ENCODE measurements around the gene MKX.

The MKX gene

DNA sequence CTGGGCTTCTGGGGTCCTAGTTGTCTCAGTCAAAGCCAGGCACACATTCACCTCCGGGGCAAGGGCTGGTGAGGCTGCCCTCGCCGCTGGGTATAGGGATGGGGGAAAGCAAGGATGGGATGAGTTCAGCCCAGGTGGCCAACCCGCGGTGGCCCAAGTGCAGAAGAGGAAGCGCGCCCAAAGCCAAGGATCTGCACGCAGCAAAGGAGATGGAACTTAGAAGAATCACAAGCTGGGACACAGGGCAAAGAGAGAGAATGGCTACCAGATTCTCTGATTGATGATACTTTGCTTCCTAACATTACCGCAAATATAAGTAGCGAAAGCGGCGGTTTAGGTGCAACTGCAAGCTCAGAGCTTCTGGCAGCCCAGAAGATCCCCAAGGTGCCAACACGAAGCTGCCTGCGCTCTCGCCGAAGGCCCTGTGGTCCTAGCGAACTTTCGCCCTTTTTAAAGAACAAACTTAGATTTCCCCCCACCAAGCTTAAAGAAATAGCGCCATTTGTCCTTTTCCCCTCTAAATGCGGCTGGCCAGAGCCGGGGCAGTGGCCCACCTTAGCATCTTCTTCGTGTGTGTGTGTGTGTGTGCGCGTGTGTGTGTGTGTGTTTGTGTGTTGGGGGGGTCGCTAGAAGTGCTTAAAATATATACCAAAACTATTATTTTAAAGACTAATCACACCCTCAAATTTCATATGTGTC is 927 bp upstream of the MKX start:
- Mint-ChIP-seq H3K27ac (no peak overlapping the region), H3K36me3 (ENCODE audit: low read depth) (no peaks in the 10 kb centered on the region)

GRCh38 chr10:27744802-27745731 is 552 bp downstream of the MKX start:
- Mint-ChIP-seq H3K4me1 (ENCODE audit: low read depth) (peaks cover 38% of the 10 kb centered on the region), H3K27me3 (peaks cover 68% of the 10 kb centered on the region), H3K9me3 (no peaks in the 10 kb centered on the region), H3K27ac (no peak overlapping the region), H3K4me3 (peak overlapping the region; percentile 73), H3K36me3 (ENCODE audit: low read depth) (no peaks in the 10 kb centered on the region)

More for the DNA sequence above, 927 bp upstream of the MKX start:
- peaks cover 64% of the 10 kb centered on the region for H3K27me3 Mint-ChIP-seq
- H3K4me1 Mint-ChIP-seq (ENCODE audit: low read depth) = peaks cover 36% of the 10 kb centered on the region
- peak overlapping the region; percentile 69 for H3K4me3 Mint-ChIP-seq
- no peaks in the 10 kb centered on the region for H3K9me3 Mint-ChIP-seq

DNA sequence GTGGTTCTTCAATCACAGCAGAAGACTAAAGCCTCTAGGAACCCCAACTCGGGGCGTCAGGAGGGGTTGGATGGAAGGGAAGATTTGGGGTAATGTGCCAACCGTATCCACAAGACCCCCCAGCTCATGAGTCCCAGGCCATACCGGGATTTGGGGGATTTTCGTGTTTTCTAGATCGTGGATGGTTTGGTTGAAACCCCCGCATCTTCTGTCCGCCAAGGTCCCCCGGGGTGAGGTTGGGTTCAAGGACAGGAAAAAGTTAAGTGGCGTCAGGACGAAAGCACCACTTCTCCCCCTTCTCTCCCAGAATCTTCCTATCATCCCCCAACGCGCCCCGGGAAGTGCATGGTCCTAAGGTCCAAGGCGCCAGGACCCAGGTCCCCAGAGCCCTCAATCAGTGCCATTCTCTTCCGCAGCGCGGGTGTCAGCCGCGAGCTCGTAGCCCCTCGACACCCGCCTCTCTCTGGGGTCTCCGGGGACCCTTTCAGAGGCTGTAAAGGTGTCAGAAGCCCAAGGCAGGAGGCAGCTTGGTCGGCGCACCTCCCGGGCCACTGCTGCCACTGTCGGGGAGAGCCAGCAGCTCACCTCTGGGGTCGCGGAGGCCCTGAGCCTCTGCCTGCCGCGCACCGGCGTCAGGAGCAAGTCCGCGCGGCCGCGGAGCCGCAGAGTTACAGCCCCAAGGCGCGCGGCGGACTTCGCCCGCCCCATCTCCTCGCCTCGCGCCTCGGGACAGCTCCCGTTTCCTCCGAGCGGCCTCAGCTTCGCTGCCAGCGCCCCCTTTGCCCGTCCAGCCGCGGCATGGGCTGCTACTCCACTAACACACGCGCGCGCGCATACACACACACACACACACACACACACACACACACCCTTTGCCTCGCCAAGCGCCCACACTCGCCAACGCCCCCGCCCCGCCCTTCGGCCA is 1.5 kb downstream of the MKX start:
- H3K27ac Mint-ChIP-seq = peak overlapping the region; percentile 70
- no peaks in the 10 kb centered on the region for H3K9me3 Mint-ChIP-seq
- peak overlapping the region; percentile 73 for H3K4me3 Mint-ChIP-seq
- peaks cover 67% of the 10 kb centered on the region for H3K27me3 Mint-ChIP-seq
- no peaks in the 10 kb centered on the region for H3K36me3 Mint-ChIP-seq (ENCODE audit: low read depth)
- peaks cover 38% of the 10 kb centered on the region for H3K4me1 Mint-ChIP-seq (ENCODE audit: low read depth)

DNA sequence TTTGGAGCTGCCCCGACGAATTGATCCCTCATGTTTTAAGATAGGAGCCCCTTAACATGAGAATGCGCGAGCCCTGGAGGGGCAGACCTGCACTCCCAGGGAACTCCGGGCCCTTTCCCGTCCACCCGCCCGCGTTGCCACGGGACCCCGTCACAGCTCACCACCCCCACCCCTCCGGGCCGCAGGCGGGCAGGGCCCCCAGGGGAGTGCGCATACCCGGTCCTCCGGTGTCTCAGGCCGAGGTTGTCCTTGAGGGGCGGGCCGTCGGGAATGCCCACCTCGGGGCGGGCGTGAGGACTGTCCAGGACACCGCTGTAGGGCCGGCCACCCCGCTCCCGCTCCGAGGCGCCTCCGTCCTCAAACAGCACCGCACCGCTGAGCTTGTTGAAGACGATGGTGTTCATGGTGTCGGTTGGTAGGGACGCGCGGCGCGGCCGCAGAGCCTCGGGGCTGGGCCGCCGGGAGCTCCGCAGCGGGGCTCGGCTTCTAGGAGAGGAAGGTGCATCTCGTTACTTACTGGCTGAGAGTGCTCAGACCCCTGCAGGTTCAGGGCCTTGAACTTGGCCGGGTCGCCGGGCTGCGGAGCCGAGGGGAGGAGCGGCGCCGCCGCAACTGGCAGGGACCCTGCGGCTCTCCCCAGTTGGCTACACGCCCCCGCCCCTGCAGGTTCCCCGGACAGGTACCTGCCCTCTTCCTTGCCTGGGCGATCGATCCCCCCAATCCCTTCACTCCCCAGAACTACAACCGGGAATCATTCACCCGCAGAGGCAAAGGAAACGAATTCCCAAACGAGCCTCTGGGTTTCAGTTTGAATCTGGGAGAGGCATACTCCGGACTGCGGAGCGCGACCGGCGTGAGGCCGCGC is 2.4 kb downstream of the MKX start:
- Mint-ChIP-seq H3K27ac (peak overlapping the region; percentile 70), H3K36me3 (ENCODE audit: low read depth) (no peaks in the 10 kb centered on the region), H3K4me3 (peak overlapping the region; percentile 73), H3K4me1 (ENCODE audit: low read depth) (peaks cover 38% of the 10 kb centered on the region), H3K9me3 (no peaks in the 10 kb centered on the region), H3K27me3 (peaks cover 66% of the 10 kb centered on the region)

- Mint-ChIP-seq H3K27me3 (peaks cover 68% of the 10 kb centered on the region), H3K4me3 (peak overlapping the region; percentile 73), H3K27ac (peak overlapping the region; percentile 49), H3K4me1 (ENCODE audit: low read depth) (peaks cover 38% of the 10 kb centered on the region), H3K36me3 (ENCODE audit: low read depth) (no peaks in the 10 kb centered on the region), H3K9me3 (no peaks in the 10 kb centered on the region)
These were observed 3.2 kb downstream of the MKX start for GRCh38 chr10:27742195-27743011.

GRCh38 chr10:27741173-27742091 is 4.2 kb downstream of the MKX start:
- Mint-ChIP-seq H3K27me3 (peaks cover 67% of the 10 kb centered on the region), H3K36me3 (ENCODE audit: low read depth) (no peaks in the 10 kb centered on the region), H3K4me1 (ENCODE audit: low read depth) (peaks cover 31% of the 10 kb centered on the region), H3K27ac (no peak overlapping the region), H3K9me3 (no peaks in the 10 kb centered on the region), H3K4me3 (peak overlapping the region; percentile 65)

DNA sequence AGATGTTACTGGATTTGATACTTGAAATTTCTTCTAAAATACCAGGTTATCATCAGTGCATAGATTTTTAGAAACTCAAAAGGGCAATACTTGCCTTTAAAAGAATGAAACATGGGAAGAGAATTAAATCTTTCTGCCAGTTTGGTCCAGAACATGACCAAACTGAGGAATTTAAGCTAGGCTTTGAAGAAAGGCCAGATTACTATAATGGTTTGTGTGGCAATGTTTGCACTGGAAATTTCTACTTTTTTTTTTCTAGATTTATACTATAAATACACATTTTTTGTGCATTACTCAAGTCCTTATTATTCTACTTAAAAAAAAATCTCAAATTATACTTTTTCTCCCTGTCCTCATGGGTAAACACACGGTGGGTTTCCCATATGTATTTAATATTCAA is 9.2 kb downstream of the MKX start:
- peaks cover under 1% of the 10 kb centered on the region for H3K4me1 Mint-ChIP-seq (ENCODE audit: low read depth)
- H3K27ac Mint-ChIP-seq = no peak overlapping the region
- no peaks in the 10 kb centered on the region for H3K36me3 Mint-ChIP-seq (ENCODE audit: low read depth)
- H3K9me3 Mint-ChIP-seq = no peaks in the 10 kb centered on the region
- H3K4me3 Mint-ChIP-seq = no peak overlapping the region
- peaks cover 61% of the 10 kb centered on the region for H3K27me3 Mint-ChIP-seq

DNA sequence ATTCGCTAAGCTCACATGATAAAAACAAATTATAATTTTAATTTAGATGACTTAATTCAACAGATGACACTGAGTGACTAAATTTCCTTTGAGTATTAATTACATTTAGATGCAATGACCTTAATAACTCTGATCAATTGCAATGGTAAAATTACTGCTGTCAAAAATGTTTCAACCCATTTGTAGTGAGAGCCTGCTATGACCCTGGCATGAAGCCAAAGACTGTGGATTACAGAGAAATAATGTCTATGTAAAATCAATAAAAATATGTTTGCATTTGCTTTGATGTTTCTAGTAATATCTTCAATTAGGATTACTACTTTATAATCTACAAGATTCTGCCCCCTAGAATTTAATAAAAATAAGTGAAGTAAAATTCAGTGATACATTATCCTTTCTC is 15.6 kb downstream of the MKX start:
- Mint-ChIP-seq H3K4me1 (ENCODE audit: low read depth) (no peaks in the 10 kb centered on the region), H3K4me3 (no peak overlapping the region), H3K27me3 (peaks cover 36% of the 10 kb centered on the region), H3K9me3 (no peaks in the 10 kb centered on the region), H3K36me3 (ENCODE audit: low read depth) (no peaks in the 10 kb centered on the region), H3K27ac (no peak overlapping the region)

DNA sequence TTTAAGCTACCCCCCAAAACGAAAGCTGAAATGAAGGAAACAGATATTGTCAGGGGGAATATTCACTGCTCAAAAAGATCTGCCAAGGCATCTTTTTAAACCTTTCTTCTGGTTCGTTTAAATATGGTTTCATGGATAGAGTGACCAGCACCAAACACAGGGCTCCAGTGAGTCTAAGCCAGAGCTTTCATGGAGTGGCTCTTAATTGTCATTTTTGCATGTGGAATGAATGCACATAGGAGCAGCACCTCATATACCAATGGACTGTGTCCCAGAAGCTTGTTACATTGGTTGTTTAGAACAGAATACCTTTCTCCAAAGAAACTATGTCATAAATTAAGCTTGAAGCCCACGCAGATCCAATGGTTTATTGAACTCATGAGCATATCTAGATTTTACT is 17.3 kb downstream of the MKX start:
- Mint-ChIP-seq H3K27ac (no peak overlapping the region), H3K36me3 (ENCODE audit: low read depth) (no peaks in the 10 kb centered on the region), H3K27me3 (peaks cover 37% of the 10 kb centered on the region), H3K4me3 (no peak overlapping the region), H3K4me1 (ENCODE audit: low read depth) (peaks cover 3% of the 10 kb centered on the region), H3K9me3 (no peaks in the 10 kb centered on the region)

GRCh38 chr10:27724287-27724686 is 21.3 kb downstream of the MKX start:
- Mint-ChIP-seq H3K27ac (no peak overlapping the region), H3K27me3 (peaks cover 50% of the 10 kb centered on the region), H3K9me3 (no peaks in the 10 kb centered on the region), H3K4me3 (no peak overlapping the region), H3K4me1 (ENCODE audit: low read depth) (peaks cover 3% of the 10 kb centered on the region), H3K36me3 (ENCODE audit: low read depth) (no peaks in the 10 kb centered on the region)

GRCh38 chr10:27723436-27723835 is 22.2 kb downstream of the MKX start:
- Mint-ChIP-seq H3K4me1 (ENCODE audit: low read depth) (peaks cover 3% of the 10 kb centered on the region), H3K27me3 (peaks cover 52% of the 10 kb centered on the region), H3K4me3 (no peak overlapping the region), H3K36me3 (ENCODE audit: low read depth) (no peaks in the 10 kb centered on the region), H3K9me3 (no peaks in the 10 kb centered on the region), H3K27ac (no peak overlapping the region)

DNA sequence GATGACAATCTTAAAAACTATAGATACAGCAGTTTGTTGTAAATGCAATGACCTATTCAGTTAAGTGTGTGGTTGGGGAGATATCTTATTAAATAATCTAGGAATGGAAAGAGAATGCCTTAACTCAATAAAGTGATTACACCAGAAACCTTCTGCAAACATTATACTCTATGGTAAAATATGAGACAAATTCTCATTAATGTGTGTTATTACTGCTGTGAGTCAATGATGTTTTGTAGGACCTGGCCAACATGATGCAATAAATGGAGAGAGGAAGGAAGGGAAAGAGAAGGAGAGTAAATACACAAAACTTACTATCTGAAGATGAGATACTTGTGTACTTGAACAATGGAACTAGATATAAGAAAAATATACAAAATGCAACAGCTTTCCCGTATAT is 25.1 kb downstream of the MKX start:
- H3K27ac Mint-ChIP-seq = no peak overlapping the region
- peaks cover 3% of the 10 kb centered on the region for H3K4me1 Mint-ChIP-seq (ENCODE audit: low read depth)
- no peaks in the 10 kb centered on the region for H3K36me3 Mint-ChIP-seq (ENCODE audit: low read depth)
- no peak overlapping the region for H3K4me3 Mint-ChIP-seq
- H3K9me3 Mint-ChIP-seq = no peaks in the 10 kb centered on the region
- H3K27me3 Mint-ChIP-seq = peaks cover 53% of the 10 kb centered on the region

Data from stimulated activated naive CD8-positive, alpha-beta T cell treated with anti-CD3 and anti-CD28 coated beads, Interleukin-15, Interleukin-2, amounts not matched to agents 100 ng/mL and 50 ng/mL, for 24 hours (primary cell).